Stomach (tissue), 9 donors: Measurements from ENCODE around the gene CADM2. TPM values are rescaled to one million over a fixed set of nuclear protein-coding genes. Genes with fewer than 3 reads are reported as not detected.

Source experiments
- DNase-seq, 2 donors: peaks; one replicate each; pipeline versions ENCODE4 v3.0.0 to v3.0.0-alpha.2; 2013 to 2019
- H3K27ac ChIP-seq, 5 donors: fragments of 200-600 bp in 4 of 5; sonication (generic) in 4 of 5; one replicate each; pipeline ENCODE4 v1.5.1; 2013 to 2019; ENCODE audit warnings: mild to moderate bottlenecking in 1 of 5, moderate library complexity in 1 of 5
- H3K27me3 ChIP-seq, 3 donors: fragments of 200-600 bp; sonication (generic); one replicate each; pipeline ENCODE4 v1.5.1; 2017 to 2019; ENCODE audit warnings: mixed run types in 1 of 3
- H3K36me3 ChIP-seq, 4 donors: fragments of 200-600 bp; sonication (generic); 1 replicate in 3 of 4; 2 replicates in 1 of 4; pipeline ENCODE4 v1.5.1; 2016 to 2019
- H3K4me1 ChIP-seq, 4 donors: fragments of 200-600 bp; sonication (generic); one replicate each; pipeline ENCODE4 v1.5.1; 2016 to 2019
- H3K4me3 ChIP-seq, 4 donors: fragments of 200-600 bp; sonication (generic) in 3 of 4; one replicate each; pipeline ENCODE4 v1.5.1; 2016 to 2019; ENCODE audit warnings: mild to moderate bottlenecking in 1 of 4
- H3K9me3 ChIP-seq, 4 donors: fragments of 200-600 bp; sonication (generic); one replicate each; pipeline ENCODE4 v1.5.1; 2016 to 2019
- EP300 ChIP-seq: sonication (generic); formaldehyde crosslinking; IDR thresholded peaks from one replicate; pipeline ENCODE4 v1.6.1; 2017; ENCODE audit warnings: antibody characterized with exemption
- POLR2A ChIP-seq, 4 donors: fragments of 450-650 bp; IDR thresholded peaks; one replicate each; pipeline ENCODE4 v1.6.1; 2016; ENCODE audit warnings: antibody characterized with exemption in 4 of 4, control low read depth in 2 of 4, mild to moderate bottlenecking in 1 of 4, moderate library complexity in 1 of 4
- POLR2AphosphoS5 ChIP-seq, 3 donors: sonication (generic); formaldehyde crosslinking; IDR thresholded peaks; one replicate each; pipeline ENCODE4 v1.6.1; 2016; ENCODE audit warnings: antibody characterized with exemption in 3 of 3
- WGBS, 5 donors: extraction: QIAGEN DNeasy Blood & Tissue Kit in 3 of 5; methylation state at CpG; one replicate each; pipeline versions ENCODE4 v1.1.5 to v1.1.7; 2013 to 2018; 5-methylcytosine and 5-hydroxymethylcytosine counted together
- intact Hi-C: fragments of 100-400 bp; cut with DNase I; formaldehyde crosslinking; loops from one replicate; pipeline ENCODE4 v1.15.1; 2023; ENCODE audit warnings: low total_unique reads
- polyA plus RNA-seq, 3 donors: library from polyadenylated mRNA; stranded (reverse); fragments of 200-250 nt; gene quantifications; one replicate each; pipeline ENCODE4 v1.2.3, GENCODE V29; 2013
- total RNA-seq, 5 donors: library from RNA; depleted of rRNA; stranded (reverse); fragments of >200 nt; gene quantifications; one replicate each; pipeline versions ENCODE4 v1.1.0 to v1.2.3, GENCODE V29; 2014 to 2016
- TF ChIP-seq, protein P1 (sequence below), 7 experiments: fragments of 450-650 bp in 4 of 7; fragments of 200-600 bp in 3 of 7; sonication (generic) in 3 of 7; IDR thresholded peaks; one replicate each; pipeline ENCODE4 v1.5.1; 2016 to 2019; ENCODE audit warnings: antibody characterized with exemption in 7 of 7, control low read depth in 2 of 7, mild to moderate bottlenecking in 1 of 7
- donor health status: healthy with polysubstance abuse.
- donor health status: Bipolar disorder and iron deficiency.
- donor health status: healthy.

CADM2 gene
- total and polyA plus RNA-seq, 8 donors = 0.29 to 8.1 (median 2.0) TPM; not detected in 1

DNA sequence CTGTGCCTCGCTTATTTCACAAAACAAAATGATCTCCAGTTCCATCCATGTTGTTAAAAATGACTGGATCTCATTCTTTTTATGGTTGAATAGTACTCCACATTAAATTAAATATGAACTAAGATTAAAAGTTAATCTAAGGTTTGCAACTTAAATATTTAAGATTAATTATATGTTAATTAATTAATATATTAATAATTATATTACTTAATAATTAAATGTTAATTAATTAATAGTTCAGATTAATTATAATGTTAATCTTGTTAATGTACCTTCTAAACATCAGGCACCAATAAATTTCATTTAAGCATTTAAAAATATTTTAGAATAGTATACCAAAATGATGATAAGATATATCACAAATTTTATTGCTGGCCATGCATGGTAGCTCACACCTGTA is 971.9 kb downstream of the CADM2 start:
- no peaks in the 10 kb centered on the region for H3K36me3 ChIP-seq
- intact Hi-C loops = no loop called here

DNA sequence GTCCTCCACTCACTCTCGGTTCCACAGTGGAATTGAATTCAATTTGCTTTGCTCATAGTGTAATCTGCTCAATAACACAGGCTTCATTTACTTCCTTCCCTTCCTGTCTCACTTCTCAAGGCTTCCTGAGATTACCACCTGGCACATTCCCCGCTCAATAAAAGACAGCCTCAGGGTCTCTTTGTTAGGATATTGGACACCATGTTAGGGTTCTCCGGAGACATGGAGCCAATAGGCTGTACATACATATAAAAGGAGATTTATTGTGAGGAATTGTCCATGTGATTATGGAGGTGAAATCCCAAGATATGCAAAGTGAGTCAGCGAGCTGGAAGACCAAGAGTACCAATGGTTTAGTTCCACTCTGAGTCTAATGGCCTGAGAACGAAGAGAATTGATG is 974.5 kb downstream of the CADM2 start:
- intact Hi-C loops = no loop called here
- 71 to 78% (median 75%) methylated on average over 5 of the region's 5 CpGs for WGBS, 5 donors
- H3K27ac ChIP-seq = no peak overlapping the region
- TF ChIP-seq POLR2AphosphoS5 (IDR thresholded peaks at IDR 0.05) = no peak
- TF ChIP-seq EP300 = no peak
- TF ChIP-seq, protein P1, sequence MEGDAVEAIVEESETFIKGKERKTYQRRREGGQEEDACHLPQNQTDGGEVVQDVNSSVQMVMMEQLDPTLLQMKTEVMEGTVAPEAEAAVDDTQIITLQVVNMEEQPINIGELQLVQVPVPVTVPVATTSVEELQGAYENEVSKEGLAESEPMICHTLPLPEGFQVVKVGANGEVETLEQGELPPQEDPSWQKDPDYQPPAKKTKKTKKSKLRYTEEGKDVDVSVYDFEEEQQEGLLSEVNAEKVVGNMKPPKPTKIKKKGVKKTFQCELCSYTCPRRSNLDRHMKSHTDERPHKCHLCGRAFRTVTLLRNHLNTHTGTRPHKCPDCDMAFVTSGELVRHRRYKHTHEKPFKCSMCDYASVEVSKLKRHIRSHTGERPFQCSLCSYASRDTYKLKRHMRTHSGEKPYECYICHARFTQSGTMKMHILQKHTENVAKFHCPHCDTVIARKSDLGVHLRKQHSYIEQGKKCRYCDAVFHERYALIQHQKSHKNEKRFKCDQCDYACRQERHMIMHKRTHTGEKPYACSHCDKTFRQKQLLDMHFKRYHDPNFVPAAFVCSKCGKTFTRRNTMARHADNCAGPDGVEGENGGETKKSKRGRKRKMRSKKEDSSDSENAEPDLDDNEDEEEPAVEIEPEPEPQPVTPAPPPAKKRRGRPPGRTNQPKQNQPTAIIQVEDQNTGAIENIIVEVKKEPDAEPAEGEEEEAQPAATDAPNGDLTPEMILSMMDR (IDR thresholded peaks at IDR 0.05) = no peak
- TF ChIP-seq POLR2A (IDR thresholded peaks at IDR 0.05) = no peak
- H3K27me3 ChIP-seq = no peaks in the 10 kb centered on the region
- no peaks in the 10 kb centered on the region for H3K9me3 ChIP-seq
- H3K4me3 ChIP-seq = no peak overlapping the region
- no peaks in the 10 kb centered on the region for H3K4me1 ChIP-seq
- no peak for DNase-seq
- no peaks in the 10 kb centered on the region for H3K36me3 ChIP-seq

More for the DNA sequence above, 971.9 kb downstream of the CADM2 start:
- Histone ChIP-seq H3K27ac (no peak overlapping the region), H3K4me1 (no peaks in the 10 kb centered on the region), H3K4me3 (no peak overlapping the region), H3K9me3 (no peaks in the 10 kb centered on the region), H3K27me3 (no peaks in the 10 kb centered on the region)
- no peak for DNase-seq
- WGBS, 5 donors = 75 to 86% (median 85%) methylated on average over 1 of the region's 1 CpG
- TF ChIP-seq, protein P1 (IDR thresholded peaks at IDR 0.05) = no peak
- TF ChIP-seq POLR2AphosphoS5 (IDR thresholded peaks at IDR 0.05) (no peak), POLR2A (IDR thresholded peaks at IDR 0.05) (no peak), EP300 (no peak)

DNA sequence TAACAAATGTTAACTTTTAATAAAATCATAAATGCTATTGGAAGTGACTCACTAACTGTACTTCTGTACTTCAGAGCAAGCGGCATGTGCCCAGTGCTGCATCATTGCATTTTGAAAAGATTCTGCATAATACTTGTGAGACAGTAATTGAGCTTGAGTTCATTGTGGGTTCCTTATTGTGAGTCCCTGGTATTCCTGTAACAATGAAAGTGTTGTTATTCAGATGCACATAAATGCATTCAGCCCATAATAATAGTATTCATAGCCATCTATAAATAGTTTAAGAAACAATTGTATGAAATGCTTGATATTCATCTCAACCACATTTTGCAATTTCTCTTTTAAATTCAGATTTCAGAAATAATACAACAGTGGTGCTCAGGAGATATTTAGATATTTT is 976.4 kb downstream of the CADM2 start:
- H3K27me3 ChIP-seq = no peaks in the 10 kb centered on the region
- intact Hi-C loops = no loop called here
- H3K36me3 ChIP-seq = no peaks in the 10 kb centered on the region
- no peak for TF ChIP-seq EP300
- no peak for TF ChIP-seq POLR2A (IDR thresholded peaks at IDR 0.05)
- TF ChIP-seq, protein P1 (IDR thresholded peaks at IDR 0.05) = no peak
- TF ChIP-seq POLR2AphosphoS5 (IDR thresholded peaks at IDR 0.05) = no peak
- H3K27ac ChIP-seq = no peak overlapping the region
- H3K4me1 ChIP-seq = no peaks in the 10 kb centered on the region
- no peak overlapping the region for H3K4me3 ChIP-seq
- H3K9me3 ChIP-seq = no peaks in the 10 kb centered on the region
- no peak for DNase-seq
- 85 to 100% (median 91%) methylated on average over 1 of the region's 1 CpG for WGBS, 5 donors

DNA sequence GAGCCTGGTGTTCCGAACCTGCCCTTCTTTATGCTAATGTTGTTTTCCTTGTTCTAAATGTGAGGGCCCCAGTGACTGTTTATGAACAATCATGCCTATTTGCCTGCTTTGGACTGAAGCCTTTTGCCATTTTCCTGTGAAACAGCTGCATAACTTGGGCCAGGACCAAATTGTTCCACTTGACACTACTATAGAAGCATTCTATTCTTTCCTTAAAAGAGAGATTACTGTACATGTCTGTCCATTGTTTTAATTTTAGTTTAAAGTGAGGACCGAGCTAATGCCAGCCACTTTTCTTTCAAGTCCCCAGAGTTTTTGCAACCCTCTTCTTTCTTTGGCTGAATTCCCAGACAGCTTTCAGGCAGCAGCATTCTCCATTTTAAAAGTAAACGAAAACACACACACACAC is 980.3 kb downstream of the CADM2 start:
- Histone ChIP-seq H3K4me1 (no peaks in the 10 kb centered on the region), H3K27ac (no peak overlapping the region), H3K27me3 (no peaks in the 10 kb centered on the region), H3K9me3 (peaks cover 0 to 5% (median 0%) of the 10 kb centered on the region in 4 donors), H3K36me3 (no peaks in the 10 kb centered on the region), H3K4me3 (no peak overlapping the region)
- intact Hi-C loops = no loop called here
- no peak for TF ChIP-seq EP300
- no peak for TF ChIP-seq POLR2A (IDR thresholded peaks at IDR 0.05)
- TF ChIP-seq, protein P1 (IDR thresholded peaks at IDR 0.05) = no peak
- no peak for TF ChIP-seq POLR2AphosphoS5 (IDR thresholded peaks at IDR 0.05)
- WGBS, 5 donors = 26 to 36% (median 31%) methylated on average over 3 of the region's 3 CpGs
- DNase-seq = peak in 1 of 2 donors; percentile 44
